B cell (primary cell): ENCODE measurements around the gene SLC26A1.

ENCODE experiments used
- EZH2 ChIP-seq: IDR thresholded peaks from 2 replicates; pipeline ENCODE4 v1.6.1; 2012; ENCODE audit warnings: borderline replicate concordance, low read depth, mild to moderate bottlenecking, moderate library complexity, low read length; ENCODE audit not compliant: insufficient read depth, poor library complexity, severe bottlenecking
- TF ChIP-seq, protein P1 (sequence below): fragments of 200-600 bp; IDR thresholded peaks from one replicate; pipeline ENCODE4 v1.8.0; 2022; ENCODE audit warnings: antibody characterized with exemption, mild to moderate bottlenecking

GRCh38 chr4:1030031-1030430 lies 36.8 kb upstream of the SLC26A1 start:
- TF ChIP-seq, protein P1, sequence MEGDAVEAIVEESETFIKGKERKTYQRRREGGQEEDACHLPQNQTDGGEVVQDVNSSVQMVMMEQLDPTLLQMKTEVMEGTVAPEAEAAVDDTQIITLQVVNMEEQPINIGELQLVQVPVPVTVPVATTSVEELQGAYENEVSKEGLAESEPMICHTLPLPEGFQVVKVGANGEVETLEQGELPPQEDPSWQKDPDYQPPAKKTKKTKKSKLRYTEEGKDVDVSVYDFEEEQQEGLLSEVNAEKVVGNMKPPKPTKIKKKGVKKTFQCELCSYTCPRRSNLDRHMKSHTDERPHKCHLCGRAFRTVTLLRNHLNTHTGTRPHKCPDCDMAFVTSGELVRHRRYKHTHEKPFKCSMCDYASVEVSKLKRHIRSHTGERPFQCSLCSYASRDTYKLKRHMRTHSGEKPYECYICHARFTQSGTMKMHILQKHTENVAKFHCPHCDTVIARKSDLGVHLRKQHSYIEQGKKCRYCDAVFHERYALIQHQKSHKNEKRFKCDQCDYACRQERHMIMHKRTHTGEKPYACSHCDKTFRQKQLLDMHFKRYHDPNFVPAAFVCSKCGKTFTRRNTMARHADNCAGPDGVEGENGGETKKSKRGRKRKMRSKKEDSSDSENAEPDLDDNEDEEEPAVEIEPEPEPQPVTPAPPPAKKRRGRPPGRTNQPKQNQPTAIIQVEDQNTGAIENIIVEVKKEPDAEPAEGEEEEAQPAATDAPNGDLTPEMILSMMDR = no peak
- TF ChIP-seq EZH2 = no peak
